OCI-LY3 (cell line): Measurements from ENCODE around the gene AKAP6.

Experiments
- H2AFZ ChIP-seq: fragments of 200-600, 300-600 bp; shearing (Covaris generic); 2 replicates; pipeline ENCODE4 v1.6.0; 2014; ENCODE audit warnings: antibody characterized with exemption, low read depth, low read length
- H3K27ac ChIP-seq: fragments of 200-600, 300-600 bp; sonication (generic); 2 replicates; pipeline ENCODE4 v1.5.1; 2014; ENCODE audit warnings: mild to moderate bottlenecking, low read length, moderate library complexity, mixed read lengths
- H3K27me3 ChIP-seq: fragments of 200-600, 300-600 bp; sonication (generic); 2 replicates; pipeline ENCODE4 v1.6.1; 2014; ENCODE audit warnings: low read depth, low read length, mixed read lengths
- H3K36me3 ChIP-seq: fragments of 200-600, 300-600 bp; sonication (generic); replicated peaks from 2 replicates; pipeline ENCODE3; 2014; ENCODE audit warnings: low read depth, low read length, mixed read lengths
- H3K4me1 ChIP-seq: fragments of 300-600, 200-600 bp; sonication (generic); 2 replicates; pipeline ENCODE4 v1.6.1; 2014; ENCODE audit warnings: low read length, mixed read lengths
- H3K4me2 ChIP-seq: fragments of 200-600, 300-600 bp; sonication (generic); 2 replicates; pipeline ENCODE4 v1.6.1; 2014; ENCODE audit warnings: low read length, mixed read lengths
- H3K4me3 ChIP-seq: fragments of 300-600, 200-600 bp; sonication (generic); 2 replicates; pipeline ENCODE4 v1.5.1; 2014; ENCODE audit warnings: antibody characterized with exemption, mild to moderate bottlenecking, low read length, moderate library complexity
- H3K79me2 ChIP-seq: fragments of 300-600, 200-600 bp; shearing (Covaris generic); 2 replicates; pipeline ENCODE4 v1.6.1; 2014; ENCODE audit warnings: mild to moderate bottlenecking, low read length, mixed read lengths
- H3K9ac ChIP-seq: fragments of 300-600, 200-600 bp; shearing (Covaris generic); 2 replicates; pipeline ENCODE4 v1.6.0; 2014; ENCODE audit warnings: mild to moderate bottlenecking, low read length, moderate library complexity
- H3K9me3 ChIP-seq: fragments of 200-600, 300-600 bp; shearing (Covaris generic); 2 replicates; pipeline ENCODE4 v1.6.1; 2014; ENCODE audit warnings: low read length, mixed read lengths; ENCODE audit not compliant: insufficient read depth
- H4K20me1 ChIP-seq: fragments of 200-600, 300-600 bp; sonication (generic); 2 replicates; pipeline ENCODE4 v1.6.1; 2016; ENCODE audit warnings: low read length, mixed read lengths; ENCODE audit not compliant: insufficient read depth
- EZH2phosphoT487 ChIP-seq: fragments of 200-600 bp; shearing (Covaris generic); IDR thresholded peaks from 2 replicates; pipeline ENCODE4 v1.6.1; 2018; ENCODE audit warnings: antibody characterized with exemption, mixed run types, low read depth
- TF ChIP-seq, protein P1 (sequence below): fragments of 200-600, 300-600 bp; sonication (generic); IDR thresholded peaks from 2 replicates; pipeline ENCODE4 v1.5.1; 2014; ENCODE audit warnings: antibody characterized with exemption, low read length, low read depth

AKAP6 gene

DNA sequence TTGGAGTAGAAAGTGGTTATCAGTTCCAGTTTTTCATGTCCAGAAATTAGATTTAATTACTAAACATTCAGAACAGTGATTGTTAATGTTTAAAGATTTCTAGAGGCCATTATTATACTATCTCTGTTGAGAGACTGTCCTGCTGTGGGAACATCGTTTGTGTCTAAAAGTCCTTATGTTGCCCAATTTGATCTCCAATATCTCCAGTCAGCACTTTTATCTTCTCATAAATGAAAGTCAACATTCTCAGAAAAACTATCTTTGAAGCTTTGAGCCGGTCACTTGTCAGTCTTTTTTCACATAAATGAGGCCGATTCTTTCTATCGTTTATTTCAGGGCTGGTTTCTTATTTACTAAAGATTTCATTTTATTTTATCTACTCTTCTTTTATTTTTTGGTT is 518.8 kb downstream of the AKAP6 start:
- Histone ChIP-seq H3K4me1 (no peaks in the 10 kb centered on the region), H3K4me2 (no peak overlapping the region), H3K36me3 (no peaks in the 10 kb centered on the region), H2AFZ (no peak overlapping the region), H4K20me1 (no peaks in the 10 kb centered on the region), H3K9me3 (no peaks in the 10 kb centered on the region), H3K27ac (no peak overlapping the region), H3K4me3 (no peak overlapping the region), H3K27me3 (no peaks in the 10 kb centered on the region), H3K9ac (no peak overlapping the region), H3K79me2 (no peaks in the 10 kb centered on the region)
- TF ChIP-seq, protein P1, sequence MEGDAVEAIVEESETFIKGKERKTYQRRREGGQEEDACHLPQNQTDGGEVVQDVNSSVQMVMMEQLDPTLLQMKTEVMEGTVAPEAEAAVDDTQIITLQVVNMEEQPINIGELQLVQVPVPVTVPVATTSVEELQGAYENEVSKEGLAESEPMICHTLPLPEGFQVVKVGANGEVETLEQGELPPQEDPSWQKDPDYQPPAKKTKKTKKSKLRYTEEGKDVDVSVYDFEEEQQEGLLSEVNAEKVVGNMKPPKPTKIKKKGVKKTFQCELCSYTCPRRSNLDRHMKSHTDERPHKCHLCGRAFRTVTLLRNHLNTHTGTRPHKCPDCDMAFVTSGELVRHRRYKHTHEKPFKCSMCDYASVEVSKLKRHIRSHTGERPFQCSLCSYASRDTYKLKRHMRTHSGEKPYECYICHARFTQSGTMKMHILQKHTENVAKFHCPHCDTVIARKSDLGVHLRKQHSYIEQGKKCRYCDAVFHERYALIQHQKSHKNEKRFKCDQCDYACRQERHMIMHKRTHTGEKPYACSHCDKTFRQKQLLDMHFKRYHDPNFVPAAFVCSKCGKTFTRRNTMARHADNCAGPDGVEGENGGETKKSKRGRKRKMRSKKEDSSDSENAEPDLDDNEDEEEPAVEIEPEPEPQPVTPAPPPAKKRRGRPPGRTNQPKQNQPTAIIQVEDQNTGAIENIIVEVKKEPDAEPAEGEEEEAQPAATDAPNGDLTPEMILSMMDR = no peak
- TF ChIP-seq EZH2phosphoT487 = no peak

DNA sequence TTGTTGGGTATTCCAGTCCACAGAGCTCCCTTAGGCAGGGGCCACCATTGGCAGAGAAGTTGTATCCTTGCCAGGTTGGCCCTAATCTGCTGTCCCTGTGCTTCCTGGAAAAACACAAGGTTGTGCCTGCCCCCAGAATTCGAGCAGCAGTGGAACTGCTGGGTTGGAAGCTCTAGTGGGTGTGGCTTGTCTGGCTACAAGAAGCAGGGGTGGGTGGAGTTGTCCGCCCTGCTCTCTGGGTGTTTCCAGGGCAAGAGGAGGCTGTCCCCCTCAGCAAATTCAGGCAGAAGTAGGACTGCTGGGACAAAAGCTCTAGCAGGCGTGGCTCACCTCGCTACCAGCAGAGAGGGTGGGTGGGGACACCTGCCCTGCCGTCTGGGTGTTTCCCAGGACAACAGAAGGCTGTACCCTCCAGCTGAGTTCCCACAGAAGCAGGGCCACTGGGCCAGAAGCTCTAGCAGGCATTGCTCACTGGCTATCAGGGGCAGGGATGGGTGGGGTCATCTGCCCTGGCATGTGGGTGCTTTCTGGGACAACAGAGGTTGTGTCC is 536.8 kb downstream of the AKAP6 start:
- Histone ChIP-seq H3K79me2 (no peaks in the 10 kb centered on the region), H3K4me1 (no peaks in the 10 kb centered on the region), H3K9ac (no peak overlapping the region), H4K20me1 (no peaks in the 10 kb centered on the region), H3K4me2 (no peak overlapping the region), H3K4me3 (no peak overlapping the region), H3K36me3 (no peaks in the 10 kb centered on the region), H2AFZ (no peak overlapping the region), H3K27me3 (no peaks in the 10 kb centered on the region), H3K27ac (no peak overlapping the region), H3K9me3 (no peaks in the 10 kb centered on the region)
- TF ChIP-seq, protein P1 = no peak
- TF ChIP-seq EZH2phosphoT487 = no peak

DNA sequence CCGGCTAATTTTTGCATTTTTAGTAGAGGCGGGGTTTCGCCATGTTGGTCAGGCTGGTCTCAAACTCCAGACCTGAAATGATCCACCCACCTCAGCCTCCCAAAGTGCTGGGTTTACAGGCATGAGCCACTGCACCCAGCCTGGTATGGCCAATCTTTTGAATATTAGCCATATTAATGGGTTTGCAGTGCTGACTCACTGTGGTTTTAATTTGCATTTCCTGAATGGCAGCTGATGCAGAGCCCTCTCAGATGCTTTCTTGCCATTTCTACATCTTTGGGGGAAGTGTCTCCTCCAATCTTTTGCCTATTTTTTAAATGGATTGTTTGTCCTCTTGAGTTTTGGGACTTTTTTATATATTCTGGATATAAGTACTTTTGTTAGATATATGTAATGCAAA is 554.1 kb downstream of the AKAP6 start:
- H3K27ac ChIP-seq = no peak overlapping the region
- H3K36me3 ChIP-seq = no peaks in the 10 kb centered on the region
- no peaks in the 10 kb centered on the region for H4K20me1 ChIP-seq
- no peak overlapping the region for H3K4me2 ChIP-seq
- no peaks in the 10 kb centered on the region for H3K79me2 ChIP-seq
- no peak overlapping the region for H3K9ac ChIP-seq
- no peak for TF ChIP-seq EZH2phosphoT487
- TF ChIP-seq, protein P1 = no peak
- H3K9me3 ChIP-seq = no peaks in the 10 kb centered on the region
- no peaks in the 10 kb centered on the region for H3K27me3 ChIP-seq
- peaks cover 5% of the 10 kb centered on the region; the same call in 1 of the 2 replicates for H3K4me1 ChIP-seq
- H3K4me3 ChIP-seq = no peak overlapping the region
- no peak overlapping the region for H2AFZ ChIP-seq
